ENCODE data around the gene ALDOA. TPM values are rescaled to one million over a fixed set of nuclear protein-coding genes. Genes with fewer than 3 reads are reported as not detected.

ALDOA gene
- total and polyA plus RNA-seq, 9 of the 15 experiments (the other 6 are each of a cell fraction or from before 2014, with no cell fraction given) = 311 to 2,224 (median 1,293) TPM

DNA sequence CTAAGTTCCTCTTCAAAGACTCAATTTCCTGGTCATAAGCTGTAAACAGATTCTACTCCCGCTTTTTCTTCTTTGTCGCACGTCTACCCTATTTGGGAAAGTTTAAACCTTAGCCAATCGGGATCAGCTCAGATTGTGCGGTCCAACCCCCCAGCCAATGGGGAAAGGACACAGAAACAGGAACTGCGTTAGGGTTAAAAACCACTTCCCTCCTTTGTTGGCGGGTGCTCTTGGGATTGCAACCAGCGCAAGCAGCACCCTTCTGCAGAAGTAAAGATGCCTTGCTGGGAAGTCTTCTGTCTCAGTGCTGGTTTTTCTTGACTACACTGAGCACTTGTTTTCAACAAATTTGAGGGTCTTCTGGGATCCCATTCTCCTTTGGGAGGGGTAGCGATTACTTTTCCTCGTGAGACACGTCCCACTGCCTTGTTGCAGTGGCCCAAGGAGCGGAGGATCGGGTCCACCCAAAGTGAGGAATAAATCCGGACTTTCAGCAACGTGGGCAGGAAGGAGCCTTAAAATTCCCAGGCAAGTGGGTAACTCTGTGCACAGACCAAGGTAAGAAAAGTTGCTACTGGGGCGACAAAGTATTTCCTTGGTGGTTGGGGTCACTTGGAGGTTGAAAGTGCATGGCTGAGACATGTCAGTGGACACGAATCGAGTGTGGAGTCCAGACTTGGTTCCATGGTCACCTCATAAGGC is 31.5 kb downstream of the ALDOA start (continued):
- TF ChIP-seq, protein P1, sequence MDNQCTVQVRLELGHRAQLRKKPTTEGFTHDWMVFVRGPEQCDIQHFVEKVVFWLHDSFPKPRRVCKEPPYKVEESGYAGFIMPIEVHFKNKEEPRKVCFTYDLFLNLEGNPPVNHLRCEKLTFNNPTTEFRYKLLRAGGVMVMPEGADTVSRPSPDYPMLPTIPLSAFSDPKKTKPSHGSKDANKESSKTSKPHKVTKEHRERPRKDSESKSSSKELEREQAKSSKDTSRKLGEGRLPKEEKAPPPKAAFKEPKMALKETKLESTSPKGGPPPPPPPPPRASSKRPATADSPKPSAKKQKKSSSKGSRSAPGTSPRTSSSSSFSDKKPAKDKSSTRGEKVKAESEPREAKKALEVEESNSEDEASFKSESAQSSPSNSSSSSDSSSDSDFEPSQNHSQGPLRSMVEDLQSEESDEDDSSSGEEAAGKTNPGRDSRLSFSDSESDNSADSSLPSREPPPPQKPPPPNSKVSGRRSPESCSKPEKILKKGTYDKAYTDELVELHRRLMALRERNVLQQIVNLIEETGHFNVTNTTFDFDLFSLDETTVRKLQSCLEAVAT (IDR thresholded peaks at IDR 0.05) = peak in 1 of 2 experiments; percentile 41; a peak in 1 of 4 replicates
- TF ChIP-seq, protein P2, sequence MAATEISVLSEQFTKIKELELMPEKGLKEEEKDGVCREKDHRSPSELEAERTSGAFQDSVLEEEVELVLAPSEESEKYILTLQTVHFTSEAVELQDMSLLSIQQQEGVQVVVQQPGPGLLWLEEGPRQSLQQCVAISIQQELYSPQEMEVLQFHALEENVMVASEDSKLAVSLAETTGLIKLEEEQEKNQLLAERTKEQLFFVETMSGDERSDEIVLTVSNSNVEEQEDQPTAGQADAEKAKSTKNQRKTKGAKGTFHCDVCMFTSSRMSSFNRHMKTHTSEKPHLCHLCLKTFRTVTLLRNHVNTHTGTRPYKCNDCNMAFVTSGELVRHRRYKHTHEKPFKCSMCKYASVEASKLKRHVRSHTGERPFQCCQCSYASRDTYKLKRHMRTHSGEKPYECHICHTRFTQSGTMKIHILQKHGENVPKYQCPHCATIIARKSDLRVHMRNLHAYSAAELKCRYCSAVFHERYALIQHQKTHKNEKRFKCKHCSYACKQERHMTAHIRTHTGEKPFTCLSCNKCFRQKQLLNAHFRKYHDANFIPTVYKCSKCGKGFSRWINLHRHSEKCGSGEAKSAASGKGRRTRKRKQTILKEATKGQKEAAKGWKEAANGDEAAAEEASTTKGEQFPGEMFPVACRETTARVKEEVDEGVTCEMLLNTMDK (IDR thresholded peaks at IDR 0.05; ENCODE audit: borderline replicate concordance, insufficient read depth, low read depth, low read length, poor library complexity, severe bottlenecking) = no peak
- peak in 1 of 2 experiments; percentile 81; a peak in 1 of 4 replicates for TF ChIP-seq ARNT (IDR thresholded peaks at IDR 0.05)
- TF ChIP-seq L3MBTL2 (IDR thresholded peaks at IDR 0.05) = 0 out of 2 replicates have a peak, but pooled peaks have one; percentile 4
- TF ChIP-seq SPI1 (IDR thresholded peaks at IDR 0.05; ENCODE audit: borderline replicate concordance, low read depth, low read length) = peak; percentile 89
- TF ChIP-seq PRPF4 (IDR thresholded peaks at IDR 0.05; ENCODE audit: insufficient read depth, low read depth, low read length, poor library complexity, severe bottlenecking) = no peak
- TF ChIP-seq TRIM28 (IDR thresholded peaks at IDR 0.05) = peak; percentile 98
- peak in 1 of 2 experiments; percentile 100; a peak in 2 of 3 replicates for TF ChIP-seq CBX3 (IDR thresholded peaks at IDR 0.05; ENCODE audit: borderline replicate concordance in 1 of 2, low read length in 2 of 2)
- no peak for TF ChIP-seq SRF (CRISPR knock-in tag; IDR thresholded peaks at IDR 0.05)
- peak; percentile 99 for TF ChIP-seq CBX1 (IDR thresholded peaks at IDR 0.05; ENCODE audit: low read depth)
- TF ChIP-seq ZNF561 (CRISPR knock-in tag; conservative IDR thresholded peaks at IDR 0.05) = peak; percentile 94
- TF ChIP-seq SMARCC2 (IDR thresholded peaks at IDR 0.05; ENCODE audit: low read depth) = no peak
- TF ChIP-seq ZEB2 (IDR thresholded peaks at IDR 0.05) = peak; percentile 72
- TF ChIP-seq, protein P3, sequence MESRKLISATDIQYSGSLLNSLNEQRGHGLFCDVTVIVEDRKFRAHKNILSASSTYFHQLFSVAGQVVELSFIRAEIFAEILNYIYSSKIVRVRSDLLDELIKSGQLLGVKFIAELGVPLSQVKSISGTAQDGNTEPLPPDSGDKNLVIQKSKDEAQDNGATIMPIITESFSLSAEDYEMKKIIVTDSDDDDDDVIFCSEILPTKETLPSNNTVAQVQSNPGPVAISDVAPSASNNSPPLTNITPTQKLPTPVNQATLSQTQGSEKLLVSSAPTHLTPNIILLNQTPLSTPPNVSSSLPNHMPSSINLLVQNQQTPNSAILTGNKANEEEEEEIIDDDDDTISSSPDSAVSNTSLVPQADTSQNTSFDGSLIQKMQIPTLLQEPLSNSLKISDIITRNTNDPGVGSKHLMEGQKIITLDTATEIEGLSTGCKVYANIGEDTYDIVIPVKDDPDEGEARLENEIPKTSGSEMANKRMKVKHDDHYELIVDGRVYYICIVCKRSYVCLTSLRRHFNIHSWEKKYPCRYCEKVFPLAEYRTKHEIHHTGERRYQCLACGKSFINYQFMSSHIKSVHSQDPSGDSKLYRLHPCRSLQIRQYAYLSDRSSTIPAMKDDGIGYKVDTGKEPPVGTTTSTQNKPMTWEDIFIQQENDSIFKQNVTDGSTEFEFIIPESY (CRISPR knock-in tag; IDR thresholded peaks at IDR 0.05) = peak; percentile 98
- TF ChIP-seq TRIM24 (IDR thresholded peaks at IDR 0.05) = peak; percentile 81 to 88
- no peak for TF ChIP-seq NR3C1 (CRISPR knock-in tag; IDR thresholded peaks at IDR 0.05)
- TF ChIP-seq, protein P4, sequence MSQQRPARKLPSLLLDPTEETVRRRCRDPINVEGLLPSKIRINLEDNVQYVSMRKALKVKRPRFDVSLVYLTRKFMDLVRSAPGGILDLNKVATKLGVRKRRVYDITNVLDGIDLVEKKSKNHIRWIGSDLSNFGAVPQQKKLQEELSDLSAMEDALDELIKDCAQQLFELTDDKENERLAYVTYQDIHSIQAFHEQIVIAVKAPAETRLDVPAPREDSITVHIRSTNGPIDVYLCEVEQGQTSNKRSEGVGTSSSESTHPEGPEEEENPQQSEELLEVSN (IDR thresholded peaks at IDR 0.05; ENCODE audit: borderline replicate concordance in 1 of 2, extremely low read depth in 1 of 2, insufficient read depth in 1 of 2, insufficient read length in 1 of 2, low read depth in 1 of 2, low read length in 1 of 2, poor library complexity in 1 of 2, severe bottlenecking in 1 of 2) = peak in 1 of 2 experiments; percentile 34

Data from K562 (cell line).